SK-N-MC (cell line): ENCODE measurements around the gene HSPA1L.

Source experiments
- EZH2 ChIP-seq: fragments of 200-600 bp; sonication (generic); IDR thresholded peaks from one replicate; pipeline ENCODE4 v1.6.1; 2017; ENCODE audit warnings: antibody characterized with exemption
- POLR2AphosphoS5 ChIP-seq: IDR thresholded peaks from 2 replicates; pipeline ENCODE4 v1.6.1; 2012; ENCODE audit warnings: mild to moderate bottlenecking, low read depth, low read length, borderline replicate concordance

DNA sequence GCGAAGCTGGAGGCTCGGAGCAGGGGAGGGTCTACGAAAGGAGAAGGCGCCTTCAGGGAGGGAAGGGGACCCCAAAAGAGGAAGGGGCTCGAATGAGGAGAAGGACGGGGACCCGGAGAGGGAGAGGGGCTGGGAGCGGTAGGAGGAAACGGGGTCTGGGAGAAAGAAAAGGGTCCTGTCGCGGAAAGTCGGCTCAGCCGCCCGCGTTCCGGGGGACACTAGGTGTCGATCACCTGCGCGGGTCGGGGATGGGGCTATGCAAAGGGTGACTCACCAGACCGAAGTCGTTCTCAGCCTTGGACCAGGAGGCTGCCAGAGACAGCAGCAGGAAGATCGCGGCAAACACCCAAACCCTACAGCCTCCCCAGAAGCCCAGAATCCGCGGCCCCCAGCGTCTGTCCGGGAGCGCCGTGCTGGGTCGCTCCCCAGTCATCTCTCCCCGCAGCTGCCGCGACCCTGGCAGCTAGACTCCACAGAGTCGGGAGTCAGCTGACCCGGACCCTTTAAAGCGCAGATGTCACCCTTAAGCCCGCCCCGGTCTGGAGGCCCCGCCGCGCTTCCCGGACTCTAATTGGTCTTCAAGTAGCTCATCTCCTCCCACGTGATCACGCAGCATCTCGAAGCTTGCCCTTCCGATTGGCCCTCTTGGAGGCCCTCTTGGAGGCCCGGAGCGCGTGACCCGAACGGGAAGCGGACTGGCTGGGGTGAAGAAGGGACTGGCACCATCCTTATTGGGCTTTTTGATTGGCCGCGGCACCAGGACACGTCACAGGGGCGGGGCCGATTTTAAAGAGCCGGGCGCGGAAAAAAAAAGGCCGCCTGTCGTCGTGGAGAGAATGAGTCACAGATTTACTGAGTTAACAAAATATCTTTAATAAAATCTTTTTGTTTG is 47.5 kb upstream of the HSPA1L start, which contains the start of gene NEU1:
- no peak for TF ChIP-seq EZH2
- TF ChIP-seq POLR2AphosphoS5 = peak; percentile 99
